SIG-M5 treated with dmso at 0.1 percent for 504 hours (cell line): ENCODE results near the gene NUP54.
A peak's percentile ranks its signal among the peaks of the same experiment; 100 is the strongest.

ENCODE experiments used
- DNase-seq: peaks from one replicate; lab custom pipeline; 2025; ENCODE audit not compliant: unreplicated experiment; lab: John Stamatoyannopoulos, UW

Gene NUP54

GRCh38 chr4:76147454-76148141 is 599 bp downstream of the NUP54 start:
- DNase-seq, result peak; percentile 78

GRCh38 chr4:76144546-76144945 is 3.7 kb downstream of the NUP54 start:
- DNase-seq, result no peak

GRCh38 chr4:76141241-76141640 is 7.0 kb downstream of the NUP54 start:
- no peak for DNase-seq

GRCh38 chr4:76127754-76128153 is 20.4 kb downstream of the NUP54 start:
- DNase-seq, result no peak

GRCh38 chr4:76125816-76126215 is 22.4 kb downstream of the NUP54 start:
- DNase-seq, result no peak

- DNase-seq, result no peak
Measured at GRCh38 chr4:76120199-76120598, 28.0 kb downstream of the NUP54 start.

GRCh38 chr4:76117536-76117935 is 30.7 kb downstream of the NUP54 start:
- no peak for DNase-seq

- DNase-seq, result no peak
Measured at GRCh38 chr4:76116821-76117220, 31.4 kb downstream of the NUP54 start.

- DNase-seq, result peak; percentile 66
Measured at GRCh38 chr4:76108467-76109181, 39.6 kb downstream of the NUP54 start.

- no peak for DNase-seq
Measured at GRCh38 chr4:76106442-76106841, 41.8 kb downstream of the NUP54 start.

- no peak for DNase-seq
Measured at GRCh38 chr4:76105652-76106051, 42.5 kb downstream of the NUP54 start.

- DNase-seq, result no peak
Measured at GRCh38 chr4:76096076-76096475, 52.1 kb downstream of the NUP54 start.

GRCh38 chr4:76095568-76095967 is 52.6 kb downstream of the NUP54 start:
- no peak for DNase-seq

- no peak for DNase-seq
Measured at GRCh38 chr4:76091052-76091451, 57.1 kb downstream of the NUP54 start.

- peak; percentile 97 for DNase-seq
Measured at GRCh38 chr4:76090241-76090691, 57.9 kb downstream of the NUP54 start.

GRCh38 chr4:76088719-76089118 is 59.5 kb downstream of the NUP54 start:
- no peak for DNase-seq

- DNase-seq, result peak; percentile 79
Measured at GRCh38 chr4:76087007-76087769, 61.0 kb downstream of the NUP54 start.

- no peak for DNase-seq
Measured at GRCh38 chr4:76084542-76084941, 63.7 kb downstream of the NUP54 start.

- DNase-seq, result no peak
Measured at GRCh38 chr4:76083386-76083988, 64.7 kb downstream of the NUP54 start.

GRCh38 chr4:76078033-76078613 is 70.1 kb downstream of the NUP54 start:
- DNase-seq, result no peak

- DNase-seq, result no peak
Measured at GRCh38 chr4:76074993-76075600, 73.1 kb downstream of the NUP54 start.
